GM18505 (cell line): Measurements from ENCODE around the gene MAZ.
A peak's percentile ranks its signal among the peaks of the same experiment; 100 is the strongest.

Experiments used
- ATAC-seq: cut with Tn5 transposase; IDR thresholded peaks from one replicate; pipeline ENCODE4 v1.9.1; 2021; ENCODE audit not compliant: unreplicated experiment
- POLR2A ChIP-seq: IDR thresholded peaks from 4 replicates; pipeline ENCODE4 v1.6.1; 2011; ENCODE audit warnings: borderline replicate concordance; ENCODE audit not compliant: insufficient read depth, insufficient read length; ENCODE audit errors: extremely low read depth

The MAZ gene

GRCh38 chr16:29794231-29794710 is 12.1 kb upstream of the MAZ start:
- no peak for ATAC-seq
- no peak for TF ChIP-seq POLR2A

- no peak for TF ChIP-seq POLR2A
- no peak for ATAC-seq
Observed at GRCh38 chr16:29802416-29802935, 3.9 kb upstream of the MAZ start.

- TF ChIP-seq POLR2A, result no peak
Observed at GRCh38 chr16:29804020-29804419, 2.3 kb upstream of the MAZ start.

GRCh38 chr16:29804455-29805231 is 1.7 kb upstream of the MAZ start:
- no peak for TF ChIP-seq POLR2A
- ATAC-seq, result no peak

More at GRCh38 chr16:29804020-29804419, 2.3 kb upstream of the MAZ start:
- no peak for ATAC-seq

- TF ChIP-seq POLR2A, result peak; percentile 92
- peak; percentile 50 for ATAC-seq
Observed at GRCh38 chr16:29805232-29806098, 864 bp upstream of the MAZ start.

- peak; percentile 31 for TF ChIP-seq POLR2A
- ATAC-seq, result no peak
Observed at GRCh38 chr16:29806641-29807425, 504 bp downstream of the MAZ start.

GRCh38 chr16:29807426-29808218 is 1.3 kb downstream of the MAZ start:
- peak; percentile 51 for TF ChIP-seq POLR2A
- no peak for ATAC-seq

GRCh38 chr16:29808219-29808900 is 2.0 kb downstream of the MAZ start:
- no peak for ATAC-seq
- no peak for TF ChIP-seq POLR2A

- no peak for ATAC-seq
- TF ChIP-seq POLR2A, result no peak
Observed at GRCh38 chr16:29809031-29809747, 2.9 kb downstream of the MAZ start.

GRCh38 chr16:29809850-29810698 is 3.7 kb downstream of the MAZ start:
- TF ChIP-seq POLR2A, result no peak
- no peak for ATAC-seq
